KOPT-K1 (cell line): ENCODE measurements around the gene CIT.

Experiments
- H3K27ac ChIP-seq: fragments of 200-600 bp; sonication (generic); 2 replicates; pipeline ENCODE4 v1.5.1; 2016; ENCODE audit warnings: antibody characterized with exemption, mild to moderate bottlenecking, low read depth, low read length; ENCODE audit not compliant: poor library complexity, severe bottlenecking
- H3K36me3 ChIP-seq: fragments of 200-600 bp; sonication (generic); 2 replicates; pipeline ENCODE4 v1.5.1; 2017; ENCODE audit warnings: antibody characterized with exemption, mild to moderate bottlenecking, low read length, moderate library complexity; ENCODE audit not compliant: insufficient read depth
- H3K9me3 ChIP-seq: fragments of 200-600 bp; sonication (generic); 2 replicates; pipeline ENCODE4 v1.5.1; 2017; ENCODE audit warnings: antibody characterized with exemption, low read length, mild to moderate bottlenecking; ENCODE audit not compliant: insufficient read depth, poor library complexity, severe bottlenecking

CIT gene

GRCh38 chr12:119758234-119758633 lies 118.9 kb downstream of the CIT start:
- H3K27ac ChIP-seq = no peak overlapping the region
- peaks cover 100% of the 10 kb centered on the region for H3K36me3 ChIP-seq
- no peaks in the 10 kb centered on the region for H3K9me3 ChIP-seq

GRCh38 chr12:119751961-119752360 lies 125.2 kb downstream of the CIT start:
- peaks cover 98% of the 10 kb centered on the region for H3K36me3 ChIP-seq

GRCh38 chr12:119749666-119750065 lies 127.5 kb downstream of the CIT start:
- Histone ChIP-seq H3K9me3 (peaks cover 24% of the 10 kb centered on the region), H3K36me3 (peaks cover 98% of the 10 kb centered on the region)

More at GRCh38 chr12:119751961-119752360, 125.2 kb downstream of the CIT start:
- Histone ChIP-seq H3K9me3 (peaks cover 1% of the 10 kb centered on the region), H3K27ac (no peak overlapping the region)

GRCh38 chr12:119748497-119748896 lies 128.6 kb downstream of the CIT start:
- peaks cover 33% of the 10 kb centered on the region for H3K9me3 ChIP-seq
- peaks cover 98% of the 10 kb centered on the region for H3K36me3 ChIP-seq
- no peak overlapping the region for H3K27ac ChIP-seq

More at GRCh38 chr12:119749666-119750065, 127.5 kb downstream of the CIT start:
- no peak overlapping the region for H3K27ac ChIP-seq

GRCh38 chr12:119746169-119746568 lies 131.0 kb downstream of the CIT start:
- Histone ChIP-seq H3K27ac (no peak overlapping the region), H3K9me3 (peaks cover 33% of the 10 kb centered on the region), H3K36me3 (peaks cover 98% of the 10 kb centered on the region)

GRCh38 chr12:119744900-119745606 lies 132.1 kb downstream of the CIT start:
- peaks cover 33% of the 10 kb centered on the region for H3K9me3 ChIP-seq
- peaks cover 98% of the 10 kb centered on the region for H3K36me3 ChIP-seq
- no peak overlapping the region for H3K27ac ChIP-seq

GRCh38 chr12:119742700-119743099 lies 134.4 kb downstream of the CIT start:
- H3K9me3 ChIP-seq = peaks cover 33% of the 10 kb centered on the region
- H3K36me3 ChIP-seq = peaks cover 96% of the 10 kb centered on the region
- H3K27ac ChIP-seq = no peak overlapping the region

- Histone ChIP-seq H3K36me3 (peaks cover 94% of the 10 kb centered on the region), H3K9me3 (peaks cover 20% of the 10 kb centered on the region), H3K27ac (no peak overlapping the region)
Measured at GRCh38 chr12:119740830-119741229, 136.3 kb downstream of the CIT start.

GRCh38 chr12:119735079-119735478 lies 142.0 kb downstream of the CIT start:
- Histone ChIP-seq H3K27ac (no peak overlapping the region), H3K36me3 (peaks cover 92% of the 10 kb centered on the region), H3K9me3 (no peaks in the 10 kb centered on the region)

GRCh38 chr12:119730381-119730780 lies 146.7 kb downstream of the CIT start:
- H3K27ac ChIP-seq = no peak overlapping the region
- no peaks in the 10 kb centered on the region for H3K9me3 ChIP-seq
- H3K36me3 ChIP-seq = peaks cover 98% of the 10 kb centered on the region

GRCh38 chr12:119729871-119730270 lies 147.2 kb downstream of the CIT start:
- H3K36me3 ChIP-seq = peaks cover 94% of the 10 kb centered on the region
- no peaks in the 10 kb centered on the region for H3K9me3 ChIP-seq
- H3K27ac ChIP-seq = no peak overlapping the region

- Histone ChIP-seq H3K27ac (no peak overlapping the region), H3K9me3 (no peaks in the 10 kb centered on the region), H3K36me3 (peaks cover 91% of the 10 kb centered on the region)
Measured at GRCh38 chr12:119728444-119728745, 148.7 kb downstream of the CIT start.

- peaks cover 91% of the 10 kb centered on the region for H3K36me3 ChIP-seq
- H3K9me3 ChIP-seq = no peaks in the 10 kb centered on the region
- H3K27ac ChIP-seq = no peak overlapping the region
Measured at GRCh38 chr12:119727600-119728443, 149.3 kb downstream of the CIT start.

GRCh38 chr12:119725523-119725922 lies 151.6 kb downstream of the CIT start:
- no peaks in the 10 kb centered on the region for H3K9me3 ChIP-seq
- peaks cover 92% of the 10 kb centered on the region for H3K36me3 ChIP-seq
- H3K27ac ChIP-seq = no peak overlapping the region

GRCh38 chr12:119721306-119721705 lies 155.8 kb downstream of the CIT start:
- no peak overlapping the region for H3K27ac ChIP-seq
- peaks cover 91% of the 10 kb centered on the region for H3K36me3 ChIP-seq
- H3K9me3 ChIP-seq = no peaks in the 10 kb centered on the region
